D341Med (cell line): ENCODE data around the gene IFNG.
A peak's percentile ranks its signal among the peaks of the same experiment; 100 is the strongest.

Experiments
- DNase-seq: peaks from one replicate; pipeline ENCODE4 v3.0.0; 2012; ENCODE audit warnings: low spot score

The IFNG gene

GRCh38 chr12:68114606-68115005, 44.9 kb downstream of the IFNG start:
- DNase-seq, result no peak

DNA sequence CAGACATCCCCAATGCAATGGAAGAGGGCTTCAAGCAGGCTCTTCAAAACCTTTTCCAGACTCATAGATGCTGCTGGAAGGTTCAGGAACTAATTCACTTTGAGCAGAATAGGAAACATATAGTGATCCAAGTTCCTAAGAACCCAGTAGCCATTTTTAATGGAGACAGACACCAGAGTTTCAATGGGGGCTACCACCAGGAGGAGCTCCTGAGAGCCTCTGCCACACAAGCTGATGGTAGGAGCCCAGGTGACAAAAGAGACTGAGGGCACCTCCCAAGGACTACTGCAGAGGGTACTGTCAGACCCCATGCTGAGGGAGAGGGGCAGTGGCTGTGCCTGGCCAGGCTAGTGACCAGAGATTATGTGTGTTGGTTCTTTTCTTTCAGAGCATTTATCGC, 45.9 kb downstream of the IFNG start:
- DNase-seq, result peak; percentile 54

- no peak for DNase-seq
These were observed 47.5 kb downstream of the IFNG start for GRCh38 chr12:68111995-68112394.

- DNase-seq, result no peak
These were observed 49.9 kb downstream of the IFNG start for GRCh38 chr12:68109444-68110217.

DNA sequence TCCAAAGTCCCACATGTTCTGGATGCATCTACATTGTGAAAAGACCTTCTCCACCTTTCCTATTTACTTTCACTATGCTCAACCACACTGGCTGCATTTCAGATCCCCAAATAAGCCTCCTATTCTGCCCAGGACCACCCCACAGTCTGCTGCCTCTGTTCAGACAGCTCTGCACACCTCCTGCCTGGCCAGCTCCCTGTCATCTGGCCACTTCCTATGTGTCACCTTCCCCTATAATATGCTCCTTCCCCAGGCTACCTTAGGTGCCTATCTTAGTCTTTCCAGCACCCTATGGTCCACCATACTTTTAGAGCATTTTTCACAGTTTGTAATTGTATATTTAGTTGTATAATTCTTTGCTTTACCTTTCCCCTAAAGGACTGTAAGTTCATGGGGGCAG, 50.5 kb downstream of the IFNG start:
- no peak for DNase-seq

DNA sequence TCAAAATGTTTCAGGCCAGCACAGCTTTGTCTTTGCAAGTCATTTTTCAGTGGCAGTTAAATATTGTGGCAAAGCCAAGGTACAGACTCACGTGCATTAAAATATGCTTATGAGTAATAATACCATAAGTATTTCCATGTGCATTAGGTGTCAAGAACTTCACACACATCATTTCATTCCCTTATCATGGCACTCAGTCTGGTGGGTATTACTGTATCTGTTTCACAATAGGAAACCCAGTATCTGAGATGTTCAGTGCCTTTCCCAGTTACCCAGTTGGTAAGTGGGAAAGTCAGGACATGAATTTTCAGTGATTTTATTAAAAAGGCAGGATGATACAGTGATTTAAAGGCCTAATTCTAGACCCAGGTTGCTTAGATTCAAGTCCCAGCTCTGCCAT, 52.9 kb downstream of the IFNG start:
- no peak for DNase-seq

GRCh38 chr12:68106160-68106559, 53.4 kb downstream of the IFNG start:
- DNase-seq, result no peak
